HG03469 (cell line): ENCODE measurements around the gene GPR12.

ENCODE experiments used
- ATAC-seq: cut with Tn5 transposase; IDR thresholded peaks from one replicate; pipeline ENCODE4 v1.9.1; 2021; ENCODE audit warnings: mild to moderate bottlenecking, moderate library complexity, moderate number of reproducible peaks; ENCODE audit not compliant: unreplicated experiment

The GPR12 gene

DNA sequence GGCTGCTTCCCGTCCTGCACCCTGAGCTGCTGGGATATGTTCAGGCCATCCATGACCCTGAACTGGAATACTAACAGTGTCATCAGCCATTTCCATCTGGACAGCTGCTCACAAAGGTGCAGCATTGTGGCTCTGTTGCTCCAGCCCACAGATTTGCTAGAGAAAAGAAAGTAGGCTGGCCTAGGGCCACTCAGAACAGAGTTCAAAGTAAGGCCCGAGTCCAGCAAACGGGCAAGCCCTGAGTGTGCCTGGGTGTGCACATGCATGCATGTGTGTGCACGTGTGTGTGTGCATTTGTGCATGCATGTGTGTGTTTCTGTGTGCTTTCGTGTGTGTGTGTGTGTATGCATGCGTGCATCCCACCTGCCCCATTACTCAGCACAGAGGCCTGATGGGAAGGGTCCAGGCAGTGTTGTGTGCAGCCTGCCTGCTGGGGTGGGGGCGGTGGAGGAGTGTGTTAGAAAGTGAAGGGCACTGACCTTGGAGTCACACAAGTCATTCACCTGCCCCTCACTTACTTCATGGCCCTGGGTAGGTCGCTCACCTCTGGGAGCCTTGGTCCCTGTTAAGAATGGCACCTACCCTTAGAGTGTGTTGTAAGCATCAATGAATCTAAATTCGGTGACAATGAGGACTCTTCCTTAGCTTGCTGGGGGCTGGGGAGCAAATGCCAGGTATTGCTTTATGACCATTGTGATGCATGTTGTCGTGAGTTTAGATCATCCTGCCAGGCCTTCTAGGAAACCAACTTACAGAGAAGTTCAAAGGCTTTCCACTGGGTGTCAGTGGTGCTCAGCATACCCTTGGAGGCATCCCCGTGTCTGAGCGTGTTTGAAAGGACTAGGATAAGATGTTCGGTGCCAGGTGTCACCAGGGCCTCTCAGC is 53.2 kb downstream of the GPR12 start:
- no peak for ATAC-seq

DNA sequence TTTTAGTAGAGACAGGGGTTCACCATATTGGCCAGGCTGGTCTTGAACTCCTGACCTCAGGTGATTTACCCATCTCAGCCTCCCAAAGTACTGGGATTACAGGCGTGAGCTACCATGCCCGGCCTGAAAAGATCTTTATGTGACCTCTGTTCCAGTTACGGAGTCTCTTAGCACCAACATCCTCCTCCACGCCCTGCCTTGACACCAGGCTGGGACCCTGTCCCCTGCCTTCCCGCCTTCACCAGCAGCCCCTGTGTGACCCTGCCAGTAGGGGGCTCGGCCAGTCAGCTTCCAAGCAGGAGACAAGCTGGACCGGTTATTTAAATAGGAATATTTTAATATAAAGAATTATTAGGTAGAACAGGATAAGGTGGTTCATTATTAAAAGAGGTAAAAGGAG is 54.2 kb downstream of the GPR12 start:
- no peak for ATAC-seq

- no peak for ATAC-seq
These were observed 55.0 kb downstream of the GPR12 start for GRCh38 chr13:26705536-26705935.
